GM12878 (cell line): ENCODE results near the gene ZNF80. TPM values are rescaled to one million over a fixed set of nuclear protein-coding genes. Genes with fewer than 3 reads are reported as not detected.

Experiments
- ATAC-seq: fragments of 200-7000 bp; cut with Tn5 transposase; 3 replicates; pipeline ENCODE4 v1.9.1; 2020; ENCODE audit warnings: mild to moderate bottlenecking, moderate library complexity
- BruUV-seq: library from RNA; stranded (reverse); fragments of 400-500 nt; replicated peaks from 2 replicates; lab custom pipeline; 2021; lab: Mats Ljungman, UMichigan
- CTCF ChIA-PET: fragments of 300-600 bp; sonication (Branson Sonifier 250); formaldehyde crosslinking; extraction: SDS; loops from one replicate; lab custom pipeline; 2021; ENCODE audit warnings: inconsistent platforms; lab: Yijun Ruan, JAX
- POLR2A ChIA-PET: fragments of 350-600 bp; formaldehyde crosslinking; extraction: SDS; loops from one replicate; lab custom pipeline; 2021; ENCODE audit warnings: inconsistent platforms; lab: Charles Lee
- RAD21 ChIA-PET: fragments of 300-600 bp; sonication (Branson Sonifier 250); formaldehyde crosslinking; loops from one replicate; lab custom pipeline; 2023; ENCODE audit warnings: antibody characterized with exemption; ENCODE audit not compliant: unreplicated experiment; lab: Charles Lee
- SMC1A ChIA-PET: fragments of 300-600 bp; sonication (Branson Sonifier 250); formaldehyde crosslinking; loops from one replicate; lab custom pipeline; 2023; ENCODE audit not compliant: unreplicated experiment, uncharacterized antibody; lab: Charles Lee
- DNase-seq: peaks from one replicate; pipeline ENCODE4 v3.0.0-alpha.2; 2011; ENCODE audit warnings: low read depth, low spot score
- FAIRE-seq: peaks from 3 replicates; lab custom pipeline; 2011; peaks lifted over from hg19 to GRCh38; lab: Jason Lieb, UNC
- H2AFZ ChIP-seq: 2 replicates; pipeline ENCODE4 v1.6.0; 2011; ENCODE audit warnings: low read depth, low read length, control low read depth; ENCODE audit not compliant: control insufficient read depth
- H3K27ac ChIP-seq: 2 replicates; pipeline ENCODE4 v1.5.1; 2011; ENCODE audit warnings: control low read depth; ENCODE audit not compliant: control insufficient read depth, insufficient read depth
- H3K27me3 ChIP-seq, 2 experiments: replicated peaks in 1 of 2; 2 replicates each; pipeline versions ENCODE4 v1.6.0 to v1.6.1; 2011; ENCODE audit warnings: low read length in 1 of 2; ENCODE audit not compliant: control insufficient read depth in 2 of 2, insufficient read depth in 2 of 2
- H3K36me3 ChIP-seq, 2 experiments: 2 replicates each; pipeline ENCODE4 v1.5.1; 2011; ENCODE audit warnings: low read length in 1 of 2; ENCODE audit not compliant: control insufficient read depth in 2 of 2, insufficient read depth in 2 of 2
- H3K4me1 ChIP-seq: 2 replicates; pipeline ENCODE4 v1.6.1; 2011; ENCODE audit warnings: mild to moderate bottlenecking, low read length, moderate library complexity, mixed read lengths; ENCODE audit not compliant: control insufficient read depth, insufficient read depth
- H3K4me2 ChIP-seq: 2 replicates; pipeline ENCODE4 v1.6.0; 2011; ENCODE audit warnings: control low read depth; ENCODE audit not compliant: control insufficient read depth, insufficient read depth
- H3K4me3 ChIP-seq: fragments of 200-600 bp; sonication (generic); 2 replicates; pipeline ENCODE4 v1.5.1; 2016
- H3K79me2 ChIP-seq: 2 replicates; pipeline ENCODE4 v1.6.0; 2011; ENCODE audit warnings: low read length; ENCODE audit not compliant: control insufficient read depth, insufficient read depth
- H3K9ac ChIP-seq: 2 replicates; pipeline ENCODE4 v1.8.0; 2011; ENCODE audit warnings: low read length, control low read depth, mixed read lengths; ENCODE audit not compliant: control insufficient read depth, insufficient read depth
- H3K9me3 ChIP-seq: replicated peaks from 3 replicates; pipeline ENCODE4 v1.5.1; 2011; ENCODE audit warnings: mild to moderate bottlenecking, low read length; ENCODE audit not compliant: control insufficient read depth, insufficient read depth
- H4K20me1 ChIP-seq: 2 replicates; pipeline ENCODE4 v1.6.0; 2011; ENCODE audit not compliant: control insufficient read depth, insufficient read depth
- BMI1 ChIP-seq: fragments of 450-650 bp; IDR thresholded peaks from 2 replicates; pipeline ENCODE4 v1.6.1; 2016; ENCODE audit warnings: mild to moderate bottlenecking, moderate library complexity, borderline replicate concordance
- BRCA1 ChIP-seq: IDR thresholded peaks from 2 replicates; pipeline ENCODE4 v1.6.1; 2011; ENCODE audit warnings: low read depth, low read length, improper control_type of control experiment
- CHD4 ChIP-seq: fragments of 200-600 bp; sonication (generic); IDR thresholded peaks from 2 replicates; pipeline ENCODE4 v1.6.1; 2016; ENCODE audit warnings: mild to moderate bottlenecking
- E2F8 ChIP-seq: fragments of 450-650 bp; IDR thresholded peaks from 2 replicates; pipeline ENCODE4 v1.6.1; 2018; ENCODE audit warnings: mild to moderate bottlenecking, low read depth, moderate library complexity; ENCODE audit not compliant: partially characterized antibody
- FOS ChIP-seq: IDR thresholded peaks from 3 replicates; pipeline ENCODE4 v1.6.1; 2011; ENCODE audit warnings: borderline replicate concordance; ENCODE audit not compliant: insufficient read length; ENCODE audit errors: extremely low read depth
- HDGF ChIP-seq: fragments of 450-650 bp; IDR thresholded peaks from 2 replicates; pipeline ENCODE4 v1.6.1; 2016; ENCODE audit warnings: antibody characterized with exemption
- MTA3 ChIP-seq: IDR thresholded peaks from 2 replicates; pipeline ENCODE4 v1.6.1; 2012; ENCODE audit warnings: low read length, inconsistent platforms, borderline replicate concordance
- NFIC ChIP-seq: IDR thresholded peaks from 2 replicates; pipeline ENCODE4 v1.6.1; 2012; ENCODE audit warnings: low read depth, mild to moderate bottlenecking, inconsistent platforms, low read length, moderate library complexity
- NKRF ChIP-seq: fragments of 450-650 bp; conservative IDR thresholded peaks from 2 replicates; pipeline ENCODE4 v1.6.1; 2017; ENCODE audit warnings: mild to moderate bottlenecking, moderate library complexity
- POLR2AphosphoS2 ChIP-seq: IDR thresholded peaks from 2 replicates; pipeline ENCODE4 v1.6.1; 2011; ENCODE audit warnings: low read depth, mild to moderate bottlenecking, low read length, improper control_type of control experiment, moderate library complexity
- RELA ChIP-seq: fragments of 450-650 bp; IDR thresholded peaks from 2 replicates; pipeline ENCODE4 v1.8.0; 2014; ENCODE audit warnings: borderline replicate concordance; ENCODE audit not compliant: partially characterized antibody
- RUNX3 ChIP-seq: IDR thresholded peaks from 2 replicates; pipeline ENCODE4 v1.6.1; 2012; ENCODE audit warnings: low read length, inconsistent platforms
- in situ Hi-C: fragments of 300-500 bp; cut with MboI; formaldehyde crosslinking; loops from 9 replicates; pipeline ENCODE4 v1.14.3; 2018; ENCODE audit warnings: mixed read lengths
- intact Hi-C: fragments of 100-400 bp; cut with micrococcal nuclease; formaldehyde crosslinking; loops from one replicate; pipeline ENCODE4 v1.14.2; 2022; ENCODE audit not compliant: unreplicated experiment
- polyA plus RNA-seq, 11 experiments: library from polyadenylated mRNA; depleted of rRNA in 4 of 11; unstranded in 6 of 11; stranded (reverse) in 5 of 11; fragments of >200 nt; fragmentation: Nextera tagmentation in 4 of 11; fragmentation: Illumina TruSeq in 1 of 11; extraction: Ambion mirVana in 4 of 11; extraction: Trizol in 1 of 11; gene quantifications; 1 replicate in 1 of 11; 2 replicates in 10 of 11; pipeline versions ENCODE4 v1.2.1 to v1.2.3, GENCODE V29; 2011 to 2016; ENCODE audit warnings: inconsistent platforms in 2 of 11, missing spikeins in 2 of 11, low read depth in 1 of 11
- total RNA-seq, 4 experiments: library from RNA; depleted of rRNA in 3 of 4; stranded (reverse); fragments of >200 nt in 3 of 4; fragmentation: Illumina TruSeq in 1 of 4; extraction: Trizol in 1 of 4; gene quantifications; 2 replicates each; pipeline versions ENCODE4 v1.2.1 to v1.2.3, GENCODE V29; 2013 to 2021
- TF ChIP-seq, protein P1 (sequence below): fragments of 450-650 bp; IDR thresholded peaks from 2 replicates; pipeline ENCODE4 v1.6.1; 2016; ENCODE audit warnings: mild to moderate bottlenecking

ZNF80 gene
- total and polyA plus RNA-seq, 10 of the 15 experiments (the other 5 are each of a cell fraction or from before 2014, with no cell fraction given): not detected

- ChIA-PET SMC1A (interaction anchor here (1.1 kb wide), 1 partner anchor 21 kb away, joined by 3 read pairs; no protein-coding TSS in a partner anchor), POLR2A (no interaction called here), RAD21 (no interaction called here), CTCF (interaction anchor here (1.5 kb wide), 1 partner anchor 12 kb away, joined by 6 read pairs; no protein-coding TSS in a partner anchor)
- H3K9me3 ChIP-seq: no peaks in the 10 kb centered on the region
- ATAC-seq (no peak), FAIRE-seq (no peak), DNase-seq (no peak)
- H3K9ac ChIP-seq: no peak overlapping the region
- no peak for TF ChIP-seq MTA3
- in situ Hi-C loops: no loop called here
- no TSS peak for BruUV-seq
- no peaks in the 10 kb centered on the region for H3K79me2 ChIP-seq
- intact Hi-C loops: no loop called here
- no peaks in the 10 kb centered on the region for H3K4me1 ChIP-seq
- no peak overlapping the region for H3K4me2 ChIP-seq
- H2AFZ ChIP-seq: no peak overlapping the region
- H3K36me3 ChIP-seq: no peaks in the 10 kb centered on the region
- H3K27me3 ChIP-seq: peaks cover 0 to 2% of the 10 kb centered on the region in 2 experiments; a peak in 2 of 4 replicates
- no peak overlapping the region for H3K4me3 ChIP-seq
- no peak overlapping the region for H3K27ac ChIP-seq
- H4K20me1 ChIP-seq: no peaks in the 10 kb centered on the region
These were observed 45.2 kb downstream of the ZNF80 start for GRCh38 chr3:114192136-114192535.

DNA sequence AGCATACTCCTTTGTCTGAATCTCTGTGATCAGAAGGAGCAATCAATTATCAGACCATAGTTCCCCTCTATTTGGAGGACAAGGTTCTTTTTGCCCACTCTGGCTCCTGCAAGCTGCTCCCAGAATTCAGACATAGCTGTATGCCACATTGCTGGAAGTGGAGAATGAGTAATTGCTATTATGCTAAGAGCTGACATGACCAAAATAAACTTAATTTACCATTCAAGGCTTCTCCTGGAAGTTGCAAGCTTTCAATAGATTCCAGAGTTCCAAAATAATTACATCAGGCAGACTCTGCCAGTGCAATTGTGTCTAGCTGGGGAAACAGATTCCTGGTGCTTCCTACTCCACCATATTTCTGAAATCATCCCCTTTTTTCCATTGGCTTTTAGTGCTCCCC lies 50.9 kb downstream of the ZNF80 start:
- FAIRE-seq: no peak
- POLR2A ChIA-PET: no interaction called here
- H3K9ac ChIP-seq: no peak overlapping the region
- intact Hi-C loops: no loop called here
- no peak for ATAC-seq
- H4K20me1 ChIP-seq: no peaks in the 10 kb centered on the region
- no peak overlapping the region for H3K4me2 ChIP-seq
- no peak overlapping the region for H3K27ac ChIP-seq
- no peak overlapping the region for H3K4me3 ChIP-seq
- RAD21 ChIA-PET: no interaction called here
- no peaks in the 10 kb centered on the region for H3K9me3 ChIP-seq
- in situ Hi-C loops: no loop called here
- no peaks in the 10 kb centered on the region for H3K36me3 ChIP-seq
- peaks cover 0 to 1% of the 10 kb centered on the region in 2 experiments; a peak in 1 of 4 replicates for H3K27me3 ChIP-seq
- H2AFZ ChIP-seq: no peak overlapping the region
- SMC1A ChIA-PET: no interaction called here
- H3K79me2 ChIP-seq: no peaks in the 10 kb centered on the region
- no TSS peak for BruUV-seq
- CTCF ChIA-PET: no interaction called here
- no peaks in the 10 kb centered on the region for H3K4me1 ChIP-seq
- no peak for DNase-seq
- TF ChIP-seq BMI1 (no peak), CHD4 (no peak), POLR2AphosphoS2 (no peak), HDGF (no peak), E2F8 (no peak), NKRF (no peak), RELA (no peak), FOS (no peak), RUNX3 (no peak), NFIC (no peak), BRCA1 (no peak)
- TF ChIP-seq, protein P1, sequence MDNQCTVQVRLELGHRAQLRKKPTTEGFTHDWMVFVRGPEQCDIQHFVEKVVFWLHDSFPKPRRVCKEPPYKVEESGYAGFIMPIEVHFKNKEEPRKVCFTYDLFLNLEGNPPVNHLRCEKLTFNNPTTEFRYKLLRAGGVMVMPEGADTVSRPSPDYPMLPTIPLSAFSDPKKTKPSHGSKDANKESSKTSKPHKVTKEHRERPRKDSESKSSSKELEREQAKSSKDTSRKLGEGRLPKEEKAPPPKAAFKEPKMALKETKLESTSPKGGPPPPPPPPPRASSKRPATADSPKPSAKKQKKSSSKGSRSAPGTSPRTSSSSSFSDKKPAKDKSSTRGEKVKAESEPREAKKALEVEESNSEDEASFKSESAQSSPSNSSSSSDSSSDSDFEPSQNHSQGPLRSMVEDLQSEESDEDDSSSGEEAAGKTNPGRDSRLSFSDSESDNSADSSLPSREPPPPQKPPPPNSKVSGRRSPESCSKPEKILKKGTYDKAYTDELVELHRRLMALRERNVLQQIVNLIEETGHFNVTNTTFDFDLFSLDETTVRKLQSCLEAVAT: no peak
